ENCODE measurements around the gene CR1L. TPM values are rescaled to one million over a fixed set of nuclear protein-coding genes. Genes with fewer than 3 reads are reported as not detected.

Gene CR1L
- total and polyA plus RNA-seq, 2 donors (not counting 3 experiments of a cell fraction or from before 2014, with no cell fraction given): not detected

GRCh38 chr1:207763972-207764371, 119.0 kb downstream of the CR1L start:
- intact Hi-C loops (cut with micrococcal nuclease): no loop called here
- Histone ChIP-seq H3K9me3 (replicated peaks; ENCODE audit: control insufficient read depth, insufficient read depth, low read length) (no peaks in the 10 kb centered on the region), H3K4me2 (ENCODE audit: insufficient read depth, low read length) (no peak overlapping the region), H3K9ac (replicated peaks; ENCODE audit: extremely low read depth, insufficient read depth, low read length) (no peak overlapping the region), H3K4me1 (ENCODE audit: control insufficient read depth, extremely low read depth, insufficient read depth, low read length) (no peaks in the 10 kb centered on the region), H3K36me3 (ENCODE audit: control insufficient read depth in 2 of 2, extremely low read depth in 1 of 2, insufficient read depth in 2 of 2, low read length in 2 of 2) (peaks cover 19 to 34% of the 10 kb centered on the region in 2 experiments), H3K27ac (ENCODE audit: insufficient read depth, low read depth, low read length) (no peak overlapping the region), H4K20me1 (replicated peaks; ENCODE audit: control insufficient read depth, extremely low read depth, insufficient read depth, low read length) (no peaks in the 10 kb centered on the region), H3K27me3 (ENCODE audit: control insufficient read depth in 2 of 2, insufficient read depth in 2 of 2, low read length in 2 of 2) (no peaks in the 10 kb centered on the region), H3K4me3 (replicated peaks in 1 of 3; ENCODE audit: insufficient read depth in 1 of 3, low read depth in 1 of 3, low read length in 3 of 3) (no peak overlapping the region), H2AFZ (ENCODE audit: low read depth, low read length) (no peak overlapping the region), H3K9me1 (replicated peaks; ENCODE audit: control insufficient read depth, extremely low read depth, insufficient read depth, low read length) (no peaks in the 10 kb centered on the region), H3K79me2 (ENCODE audit: control insufficient read depth, insufficient read depth, low read length) (peaks cover 11% of the 10 kb centered on the region)
- DNase-seq (ENCODE audit: low read depth, low spot score) (no peak), FAIRE-seq (no peak)
- ChIA-PET POLR2A (no interaction called here), CTCF (no interaction called here)
- no TSS peak for BruUV-seq (replicated peaks)
- TF ChIP-seq FOS (IDR thresholded peaks at IDR 0.05; ENCODE audit: borderline replicate concordance, insufficient read depth, low read length) (no peak), JUN (IDR thresholded peaks at IDR 0.05; ENCODE audit: borderline replicate concordance, insufficient read depth, insufficient read length, low read depth) (no peak), CTCF (IDR thresholded peaks at IDR 0.05; ENCODE audit: extremely low read depth in 1 of 2, insufficient read depth in 1 of 2, low read depth in 1 of 2, low read length in 2 of 2) (no peak), MAX (IDR thresholded peaks at IDR 0.05; ENCODE audit: insufficient read depth, insufficient read length) (no peak)
- dilution Hi-C loops (cut with MboI; ENCODE audit: extremely low pct_ligation_motif_present, low sequenced_read_pairs): no loop called here

GRCh38 chr1:207766569-207766968, 121.6 kb downstream of the CR1L start:
- H3K36me3 ChIP-seq (ENCODE audit: control insufficient read depth in 2 of 2, extremely low read depth in 1 of 2, insufficient read depth in 2 of 2, low read length in 2 of 2): peaks cover 12 to 31% of the 10 kb centered on the region in 2 experiments
- H3K4me1 ChIP-seq (ENCODE audit: control insufficient read depth, extremely low read depth, insufficient read depth, low read length): no peaks in the 10 kb centered on the region
- dilution Hi-C loops (cut with MboI; ENCODE audit: extremely low pct_ligation_motif_present, low sequenced_read_pairs): no loop called here
- POLR2A ChIA-PET: no interaction called here
- no peak overlapping the region for H3K4me2 ChIP-seq (ENCODE audit: insufficient read depth, low read length)
- TF ChIP-seq POLR2A (IDR thresholded peaks at IDR 0.05; ENCODE audit: low read depth, low read length): no peak
- no peak for TF ChIP-seq EZH2 (IDR thresholded peaks at IDR 0.05; ENCODE audit: borderline replicate concordance, low read depth, low read length, severe bottlenecking)
- no peak for TF ChIP-seq POLR2AphosphoS5 (IDR thresholded peaks at IDR 0.05; ENCODE audit: insufficient read depth, low read depth, low read length)
- TF ChIP-seq GATA2 (IDR thresholded peaks at IDR 0.05; ENCODE audit: insufficient read depth, insufficient read length, low read depth, low read length): no peak
- no peak for TF ChIP-seq MAX (IDR thresholded peaks at IDR 0.05; ENCODE audit: insufficient read depth, insufficient read length)
- no peak for TF ChIP-seq CTCF (IDR thresholded peaks at IDR 0.05; ENCODE audit: extremely low read depth in 1 of 2, insufficient read depth in 1 of 2, low read depth in 1 of 2, low read length in 2 of 2)
- no peak for TF ChIP-seq FOS (IDR thresholded peaks at IDR 0.05; ENCODE audit: borderline replicate concordance, insufficient read depth, low read length)
- no peak for TF ChIP-seq MYC (IDR thresholded peaks at IDR 0.05; ENCODE audit: low read depth, low read length)
- no peak for TF ChIP-seq JUN (IDR thresholded peaks at IDR 0.05; ENCODE audit: borderline replicate concordance, insufficient read depth, insufficient read length, low read depth)
- CTCF ChIA-PET: no interaction called here
- H3K9me1 ChIP-seq (replicated peaks; ENCODE audit: control insufficient read depth, extremely low read depth, insufficient read depth, low read length): no peaks in the 10 kb centered on the region
- H3K4me3 ChIP-seq (replicated peaks in 1 of 3; ENCODE audit: insufficient read depth in 1 of 3, low read depth in 1 of 3, low read length in 3 of 3): no peak overlapping the region
- H3K27ac ChIP-seq (ENCODE audit: insufficient read depth, low read depth, low read length): no peak overlapping the region
- H4K20me1 ChIP-seq (replicated peaks; ENCODE audit: control insufficient read depth, extremely low read depth, insufficient read depth, low read length): no peaks in the 10 kb centered on the region
- FAIRE-seq (no peak), DNase-seq (ENCODE audit: low read depth, low spot score) (no peak)
- no peaks in the 10 kb centered on the region for H3K27me3 ChIP-seq (ENCODE audit: control insufficient read depth in 2 of 2, insufficient read depth in 2 of 2, low read length in 2 of 2)
- no TSS peak for BruUV-seq (replicated peaks)
- H3K79me2 ChIP-seq (ENCODE audit: control insufficient read depth, insufficient read depth, low read length): peaks cover 21% of the 10 kb centered on the region
- H3K9ac ChIP-seq (replicated peaks; ENCODE audit: extremely low read depth, insufficient read depth, low read length): no peak overlapping the region
- no peak overlapping the region for H2AFZ ChIP-seq (ENCODE audit: low read depth, low read length)
- intact Hi-C loops (cut with micrococcal nuclease): no loop called here
- H3K9me3 ChIP-seq (replicated peaks; ENCODE audit: control insufficient read depth, insufficient read depth, low read length): no peaks in the 10 kb centered on the region

Data from endothelial cell of umbilical vein (primary cell).